H9 (cell line): ENCODE measurements around the gene RNF17. TPM values are rescaled to one million over a fixed set of nuclear protein-coding genes. Genes with fewer than 3 reads are reported as not detected.

Experiments
- DNase-seq: peaks from one replicate; pipeline ENCODE4 v3.0.0-alpha.2; 2017
- H2AFZ ChIP-seq: one replicate; pipeline ENCODE4 v1.6.1; 2013; ENCODE audit warnings: mild to moderate bottlenecking, low read length, control low read depth, moderate library complexity
- H2AK5ac ChIP-seq: 2 replicates; pipeline ENCODE4 v1.6.1; 2013; ENCODE audit warnings: low read length, control low read depth, mixed read lengths; ENCODE audit not compliant: insufficient read length
- H2BK120ac ChIP-seq: one replicate; pipeline ENCODE4 v1.6.1; 2013; ENCODE audit warnings: low read depth, mild to moderate bottlenecking, low read length, control low read depth, inconsistent platforms; ENCODE audit not compliant: poor library complexity, severe bottlenecking
- H2BK12ac ChIP-seq: 2 replicates; pipeline ENCODE4 v1.6.1; 2013; ENCODE audit warnings: low read length, control low read depth, mixed read lengths, low read depth; ENCODE audit not compliant: insufficient read length
- H2BK15ac ChIP-seq: 2 replicates; pipeline ENCODE4 v1.6.1; 2013; ENCODE audit warnings: low read depth, low read length, control low read depth
- H2BK20ac ChIP-seq: one replicate; pipeline ENCODE4 v1.6.1; 2013; ENCODE audit warnings: low read depth, mild to moderate bottlenecking, low read length, control low read depth, inconsistent platforms; ENCODE audit not compliant: poor library complexity, severe bottlenecking
- H2BK5ac ChIP-seq: 2 replicates; pipeline ENCODE4 v1.6.1; 2013; ENCODE audit warnings: low read length, control low read depth, mixed read lengths; ENCODE audit not compliant: insufficient read length
- H3K14ac ChIP-seq: 2 replicates; pipeline ENCODE4 v1.6.1; 2013; ENCODE audit warnings: low read length, control low read depth; ENCODE audit not compliant: insufficient read depth
- H3K18ac ChIP-seq: 2 replicates; pipeline ENCODE4 v1.6.1; 2013; ENCODE audit warnings: low read depth, mild to moderate bottlenecking, mixed read lengths, low read length, control low read depth; ENCODE audit not compliant: insufficient read length
- H3K23ac ChIP-seq: 2 replicates; pipeline ENCODE4 v1.6.1; 2013; ENCODE audit warnings: low read length, control low read depth, mixed read lengths, low read depth; ENCODE audit not compliant: insufficient read length
- H3K23me2 ChIP-seq: 2 replicates; pipeline ENCODE4 v1.6.1; 2013; ENCODE audit warnings: low read depth, mild to moderate bottlenecking, mixed read lengths, low read length, control low read depth; ENCODE audit not compliant: insufficient read length, poor library complexity, severe bottlenecking
- H3K27ac ChIP-seq: 2 replicates; pipeline ENCODE4 v1.5.1; 2013; ENCODE audit warnings: low read length, control low read depth, mixed read lengths, low read depth; ENCODE audit not compliant: insufficient read length
- H3K27me3 ChIP-seq: 2 replicates; pipeline ENCODE4 v1.6.1; 2013; ENCODE audit warnings: low read length, control low read depth, inconsistent platforms; ENCODE audit not compliant: insufficient read depth
- H3K4ac ChIP-seq: 2 replicates; pipeline ENCODE4 v1.6.1; 2013; ENCODE audit warnings: low read depth, mild to moderate bottlenecking, control low read depth, inconsistent platforms, low read length, moderate library complexity
- H3K4me1 ChIP-seq: 2 replicates; pipeline ENCODE4 v1.6.1; 2013; ENCODE audit warnings: low read length, control low read depth, inconsistent platforms; ENCODE audit not compliant: insufficient read depth
- H3K4me2 ChIP-seq: 2 replicates; pipeline ENCODE4 v1.6.1; 2013; ENCODE audit warnings: low read length, control low read depth, mixed read lengths; ENCODE audit not compliant: insufficient read length, insufficient read depth
- H3K56ac ChIP-seq: 2 replicates; pipeline ENCODE4 v1.6.1; 2013; ENCODE audit warnings: low read depth, mild to moderate bottlenecking, mixed read lengths, low read length, control low read depth; ENCODE audit not compliant: insufficient read length
- H3K79me1 ChIP-seq: 2 replicates; pipeline ENCODE4 v1.6.1; 2013; ENCODE audit warnings: low read depth, mild to moderate bottlenecking, moderate library complexity, low read length, control low read depth, inconsistent platforms; ENCODE audit not compliant: insufficient read depth, poor library complexity, severe bottlenecking
- H3K79me2 ChIP-seq: 2 replicates; pipeline ENCODE4 v1.6.1; 2013; ENCODE audit warnings: low read length, control low read depth, inconsistent platforms; ENCODE audit not compliant: insufficient read depth
- H3K9ac ChIP-seq: 2 replicates; pipeline ENCODE4 v1.6.1; 2013; ENCODE audit warnings: low read length, control low read depth, mixed read lengths; ENCODE audit not compliant: insufficient read length; ENCODE audit errors: extremely low read depth
- H3K9me3 ChIP-seq: one replicate; pipeline ENCODE4 v1.6.1; 2013; ENCODE audit warnings: low read depth, low read length, inconsistent platforms; ENCODE audit not compliant: control insufficient read depth
- H3T11ph ChIP-seq: one replicate; pipeline ENCODE4 v1.6.1; 2013; ENCODE audit warnings: mild to moderate bottlenecking, low read length, control low read depth, inconsistent platforms
- H4K20me1 ChIP-seq: one replicate; pipeline ENCODE4 v1.6.1; 2013; ENCODE audit not compliant: control insufficient read depth, insufficient read length, insufficient read depth
- H4K5ac ChIP-seq: 2 replicates; pipeline ENCODE4 v1.6.1; 2013; ENCODE audit warnings: low read depth, mild to moderate bottlenecking, mixed read lengths, low read length, control low read depth; ENCODE audit not compliant: insufficient read length
- H4K8ac ChIP-seq: replicated peaks from 2 replicates; pipeline ENCODE4 v1.6.1; 2013; ENCODE audit warnings: low read length, control low read depth, mixed read lengths, low read depth; ENCODE audit not compliant: insufficient read length
- H4K91ac ChIP-seq: 2 replicates; pipeline ENCODE4 v1.6.1; 2013; ENCODE audit warnings: low read depth, mild to moderate bottlenecking, moderate library complexity, mixed read lengths, low read length, control low read depth; ENCODE audit not compliant: insufficient read length
- H3K27ac Mint-ChIP-seq, 3 experiments: 2 replicates in 2 of 3; 3 replicates in 1 of 3; pipeline ENCODE4 v1.8.0; 2020 to 2021; ENCODE audit warnings: mixed read lengths in 3 of 3, mild to moderate bottlenecking in 1 of 3, moderate library complexity in 1 of 3
- H3K27me3 Mint-ChIP-seq: 2 replicates; pipeline ENCODE4 v1.8.0; 2021; ENCODE audit warnings: low read depth, mild to moderate bottlenecking, moderate library complexity, mixed read lengths
- H3K36me3 Mint-ChIP-seq, 3 experiments: 2 replicates in 2 of 3; 3 replicates in 1 of 3; pipeline ENCODE4 v1.8.0; 2020 to 2021; ENCODE audit warnings: low read depth in 3 of 3, mixed read lengths in 3 of 3; ENCODE audit not compliant: insufficient read depth in 1 of 3
- H3K4me1 Mint-ChIP-seq, 2 experiments: 2 replicates each; pipeline ENCODE4 v1.8.0; 2020; ENCODE audit warnings: mixed read lengths in 2 of 2
- H3K4me3 Mint-ChIP-seq, 2 experiments: 2 replicates in 1 of 2; 3 replicates in 1 of 2; pipeline ENCODE4 v1.8.0; 2020 to 2021; ENCODE audit warnings: mild to moderate bottlenecking in 2 of 2, mixed read lengths in 2 of 2, moderate library complexity in 1 of 2
- H3K9me3 Mint-ChIP-seq, 2 experiments: 2 replicates in 1 of 2; 3 replicates in 1 of 2; pipeline ENCODE4 v1.8.0; 2020; ENCODE audit warnings: mild to moderate bottlenecking in 2 of 2, mixed read lengths in 2 of 2, moderate library complexity in 1 of 2
- CTCF ChIP-seq: fragments of 200-600 bp; sonication (generic); conservative IDR thresholded peaks from 3 replicates; pipeline ENCODE4 v1.8.0; 2021; ENCODE audit warnings: antibody characterized with exemption, mild to moderate bottlenecking
- WGBS: extraction: QIAGEN DNeasy Blood & Tissue Kit; methylation state at CpG from one replicate; pipeline ENCODE4 v1.1.7; 2013; ENCODE audit warnings: missing lambda C conversion rate, low lambda C conversion rate, mixed read lengths; ENCODE audit not compliant: insufficient read length; ENCODE audit errors: extremely low coverage; 5-methylcytosine and 5-hydroxymethylcytosine counted together
- total RNA-seq: library from RNA; stranded (reverse); gene quantifications from 2 replicates; pipeline ENCODE4 v1.2.1, GENCODE V29; 2021

Gene RNF17
- total RNA-seq, 1 experiment from 2014 or later = not detected

GRCh38 chr13:24746618-24747247, 17.2 kb upstream of the RNF17 start:
- H2BK20ac ChIP-seq = no peak overlapping the region
- H4K91ac ChIP-seq = no peak overlapping the region
- no peak overlapping the region for H2BK12ac ChIP-seq
- H3K79me1 ChIP-seq = no peaks in the 10 kb centered on the region
- H3K9me3 Mint-ChIP-seq = no peaks in the 10 kb centered on the region
- no peak overlapping the region for H4K5ac ChIP-seq
- H3K23ac ChIP-seq = no peak overlapping the region
- H2AFZ ChIP-seq = no peak overlapping the region
- no peak overlapping the region for H2BK15ac ChIP-seq
- H3K14ac ChIP-seq = no peak overlapping the region
- H3K27ac ChIP-seq = no peak overlapping the region
- H3K4me1 Mint-ChIP-seq = peaks cover 19 to 22% of the 10 kb centered on the region in 2 experiments
- H2BK5ac ChIP-seq = no peak overlapping the region
- peaks cover 85% of the 10 kb centered on the region for H3K27me3 Mint-ChIP-seq
- H2BK120ac ChIP-seq = no peak overlapping the region
- H3K23me2 ChIP-seq = peaks cover 22% of the 10 kb centered on the region
- H3K27me3 ChIP-seq = peaks cover 40% of the 10 kb centered on the region; the same call in 1 of the 2 replicates
- no peak overlapping the region for H3T11ph ChIP-seq
- H4K8ac ChIP-seq = no peak overlapping the region
- WGBS = no CpG with 5 or more reads among the region's 56 CpGs
- peak overlapping the region; percentile 56 for H3K4me2 ChIP-seq
- no peak overlapping the region for H2AK5ac ChIP-seq
- no peaks in the 10 kb centered on the region for H3K9me3 ChIP-seq
- DNase-seq = peak; percentile 72
- H3K9ac ChIP-seq = no peak overlapping the region
- H3K4ac ChIP-seq = no peak overlapping the region
- no peaks in the 10 kb centered on the region; a peak in 2 of 7 replicates for H3K36me3 Mint-ChIP-seq
- no peak overlapping the region; a peak in 1 of 7 replicates for H3K27ac Mint-ChIP-seq
- H4K20me1 ChIP-seq = no peaks in the 10 kb centered on the region
- peak; percentile 63 for TF ChIP-seq CTCF
- H3K4me1 ChIP-seq = no peaks in the 10 kb centered on the region
- H3K4me3 Mint-ChIP-seq = peak overlapping the region; percentile 65 to 86
- no peaks in the 10 kb centered on the region for H3K79me2 ChIP-seq
- H3K56ac ChIP-seq = no peak overlapping the region
- no peak overlapping the region for H3K18ac ChIP-seq
